GM23338 (cell line): Measurements from ENCODE around the gene SNX9. TPM values are rescaled to one million over a fixed set of nuclear protein-coding genes. Genes with fewer than 3 reads are reported as not detected.
A peak's percentile ranks its signal among the peaks of the same experiment; 100 is the strongest.

ENCODE experiments used
- ATAC-seq: fragments of 200-7000 bp; cut with Tn5 transposase; 3 replicates; pipeline ENCODE4 v1.9.1; 2020
- DNase-seq: peaks from one replicate; pipeline ENCODE4 v3.0.0-alpha.2; 2015; ENCODE audit warnings: low spot score
- H2AFZ ChIP-seq: fragments of 200-600 bp; sonication (generic); 2 replicates; pipeline ENCODE4 v1.8.0; 2016; ENCODE audit warnings: antibody characterized with exemption, mild to moderate bottlenecking, moderate library complexity
- H3F3A ChIP-seq: fragments of 200-600 bp; sonication (generic); replicated peaks from 2 replicates; pipeline ENCODE4 v1.8.0; 2017; ENCODE audit warnings: antibody characterized with exemption, mixed run types, low read depth
- H3K27ac ChIP-seq: fragments of 200-600 bp; sonication (generic); 2 replicates; pipeline ENCODE4 v1.6.1; 2016; ENCODE audit warnings: low read depth
- H3K27me3 ChIP-seq: fragments of 200-600 bp; sonication (generic); 2 replicates; pipeline ENCODE4 v1.8.0; 2016; ENCODE audit warnings: mild to moderate bottlenecking, mixed run types, moderate library complexity; ENCODE audit not compliant: insufficient read depth
- H3K36me3 ChIP-seq: fragments of 200-600 bp; sonication (generic); 2 replicates; pipeline ENCODE4 v1.8.0; 2016; ENCODE audit warnings: mild to moderate bottlenecking; ENCODE audit not compliant: insufficient read depth
- H3K4me1 ChIP-seq: fragments of 200-600 bp; sonication (generic); 2 replicates; pipeline ENCODE4 v1.8.0; 2016; ENCODE audit warnings: mild to moderate bottlenecking, moderate library complexity; ENCODE audit not compliant: insufficient read depth
- H3K4me2 ChIP-seq: fragments of 200-600 bp; sonication (generic); 2 replicates; pipeline ENCODE4 v1.7.1; 2017; ENCODE audit warnings: mixed run types
- H3K4me3 ChIP-seq: fragments of 200-600 bp; sonication (generic); 2 replicates; pipeline ENCODE4 v1.6.1; 2016; ENCODE audit warnings: mixed run types
- H3K79me2 ChIP-seq: fragments of 200-600 bp; sonication (generic); replicated peaks from 2 replicates; pipeline ENCODE4 v1.8.0; 2017; ENCODE audit warnings: mild to moderate bottlenecking; ENCODE audit not compliant: insufficient read depth
- H3K9me2 ChIP-seq: fragments of 200-600 bp; sonication (generic); 2 replicates; pipeline ENCODE4 v1.8.0; 2017; ENCODE audit not compliant: insufficient read depth
- H4K20me1 ChIP-seq: fragments of 200-600 bp; sonication (generic); replicated peaks from 2 replicates; pipeline ENCODE4 v1.8.0; 2017; ENCODE audit warnings: mild to moderate bottlenecking; ENCODE audit not compliant: insufficient read depth
- H3K27ac Mint-ChIP-seq: 2 replicates; pipeline ENCODE4 v1.8.0; 2020; ENCODE audit warnings: inconsistent platforms, mild to moderate bottlenecking, moderate library complexity, mixed read lengths
- H3K27me3 Mint-ChIP-seq: 3 replicates; pipeline ENCODE4 v1.8.0; 2022; ENCODE audit warnings: low read depth, mild to moderate bottlenecking, moderate library complexity, mixed read lengths, inconsistent platforms; ENCODE audit not compliant: insufficient read depth, poor library complexity
- H3K36me3 Mint-ChIP-seq: 3 replicates; pipeline ENCODE4 v1.8.0; 2021; ENCODE audit warnings: low read depth, mild to moderate bottlenecking, inconsistent platforms, moderate library complexity, mixed read lengths
- H3K4me1 Mint-ChIP-seq: 3 replicates; pipeline ENCODE4 v1.8.0; 2020; ENCODE audit warnings: mild to moderate bottlenecking, inconsistent platforms, mixed read lengths
- H3K4me3 Mint-ChIP-seq: 3 replicates; pipeline ENCODE4 v1.8.0; 2021; ENCODE audit warnings: moderate library complexity, mild to moderate bottlenecking, inconsistent platforms, mixed read lengths
- H3K9me3 Mint-ChIP-seq: 3 replicates; pipeline ENCODE4 v1.8.0; 2020; ENCODE audit warnings: moderate library complexity, mild to moderate bottlenecking, inconsistent platforms, mixed read lengths
- CREB1 ChIP-seq: fragments of 250-450 bp; sonication (Bioruptor Pico); IDR thresholded peaks from 2 replicates; pipeline ENCODE4 v1.5.0; 2020; ENCODE audit warnings: low read depth, mild to moderate bottlenecking, moderate library complexity
- EZH2 ChIP-seq: fragments of 200-600 bp; sonication (generic); IDR thresholded peaks from one replicate; pipeline ENCODE4 v1.8.0; 2017; ENCODE audit warnings: antibody characterized with exemption, mild to moderate bottlenecking, low read depth; ENCODE audit not compliant: unreplicated experiment
- EZH2phosphoT487 ChIP-seq: fragments of 200-600 bp; sonication (generic); IDR thresholded peaks from one replicate; pipeline ENCODE4 v1.8.1; 2018; ENCODE audit warnings: antibody characterized with exemption; ENCODE audit not compliant: unreplicated experiment
- JUNB ChIP-seq: IDR thresholded peaks from one replicate; pipeline ENCODE4 v1.6.1; 2016; ENCODE audit warnings: antibody characterized with exemption; ENCODE audit not compliant: unreplicated experiment
- NANOG ChIP-seq: IDR thresholded peaks from 2 replicates; pipeline ENCODE4 v1.6.1; 2016; ENCODE audit warnings: antibody characterized with exemption, borderline replicate concordance
- POLR2AphosphoS5 ChIP-seq: IDR thresholded peaks from 2 replicates; pipeline ENCODE4 v1.6.1; 2016; ENCODE audit warnings: antibody characterized with exemption, low read depth
- STAT1 ChIP-seq: IDR thresholded peaks from one replicate; pipeline ENCODE4 v1.6.1; 2016; ENCODE audit warnings: antibody characterized with exemption; ENCODE audit not compliant: unreplicated experiment
- ZNF114 ChIP-seq: fragments of 250-450 bp; sonication (Bioruptor Pico); IDR thresholded peaks from 2 replicates; pipeline ENCODE4 v1.5.0; 2020; ENCODE audit warnings: mild to moderate bottlenecking, moderate library complexity
- ZNF331 ChIP-seq: fragments of 250-450 bp; sonication (Bioruptor Pico); IDR thresholded peaks from 2 replicates; pipeline ENCODE4 v1.5.0; 2020; ENCODE audit warnings: low read depth, mild to moderate bottlenecking, moderate library complexity
- polyA plus RNA-seq: library from polyadenylated mRNA; unstranded; fragments of >200 nt; fragmentation: Nextera tagmentation; extraction: Ambion mirVana; gene quantifications from 2 replicates; pipeline ENCODE4 v1.2.1, GENCODE V29; 2016
- total RNA-seq: library from RNA; depleted of rRNA; stranded (reverse); fragments of >200 nt; shearing (Covaris generic); gene quantifications from 2 replicates; pipeline ENCODE4 v1.2.3, GENCODE V29; 2014
- TF ChIP-seq, protein P1 (sequence below): IDR thresholded peaks from one replicate; pipeline ENCODE4 v1.6.1; 2018; ENCODE audit warnings: antibody characterized with exemption; ENCODE audit not compliant: unreplicated experiment
- TF ChIP-seq, protein P2 (sequence below): IDR thresholded peaks from 2 replicates; pipeline ENCODE4 v1.6.1; 2016; ENCODE audit warnings: antibody characterized with exemption
- TF ChIP-seq, protein P3 (sequence below), 2 experiments: fragments of 200-600 bp in 1 of 2; sonication (generic) in 1 of 2; conservative IDR thresholded peaks; 2 replicates each; pipeline versions ENCODE4 v1.5.1 to v1.6.1; 2016 to 2017; ENCODE audit warnings: antibody characterized with exemption in 2 of 2, low read depth in 2 of 2, mild to moderate bottlenecking in 2 of 2, moderate library complexity in 1 of 2
- TF ChIP-seq, protein P4 (sequence below): fragments of 250-450 bp; sonication (Bioruptor Pico); IDR thresholded peaks from 2 replicates; pipeline ENCODE4 v1.5.0; 2020; ENCODE audit warnings: mild to moderate bottlenecking, moderate library complexity

Gene SNX9
- total and polyA plus RNA-seq, 2 experiments from 2014 or later = 18.4 to 23.3 TPM

DNA sequence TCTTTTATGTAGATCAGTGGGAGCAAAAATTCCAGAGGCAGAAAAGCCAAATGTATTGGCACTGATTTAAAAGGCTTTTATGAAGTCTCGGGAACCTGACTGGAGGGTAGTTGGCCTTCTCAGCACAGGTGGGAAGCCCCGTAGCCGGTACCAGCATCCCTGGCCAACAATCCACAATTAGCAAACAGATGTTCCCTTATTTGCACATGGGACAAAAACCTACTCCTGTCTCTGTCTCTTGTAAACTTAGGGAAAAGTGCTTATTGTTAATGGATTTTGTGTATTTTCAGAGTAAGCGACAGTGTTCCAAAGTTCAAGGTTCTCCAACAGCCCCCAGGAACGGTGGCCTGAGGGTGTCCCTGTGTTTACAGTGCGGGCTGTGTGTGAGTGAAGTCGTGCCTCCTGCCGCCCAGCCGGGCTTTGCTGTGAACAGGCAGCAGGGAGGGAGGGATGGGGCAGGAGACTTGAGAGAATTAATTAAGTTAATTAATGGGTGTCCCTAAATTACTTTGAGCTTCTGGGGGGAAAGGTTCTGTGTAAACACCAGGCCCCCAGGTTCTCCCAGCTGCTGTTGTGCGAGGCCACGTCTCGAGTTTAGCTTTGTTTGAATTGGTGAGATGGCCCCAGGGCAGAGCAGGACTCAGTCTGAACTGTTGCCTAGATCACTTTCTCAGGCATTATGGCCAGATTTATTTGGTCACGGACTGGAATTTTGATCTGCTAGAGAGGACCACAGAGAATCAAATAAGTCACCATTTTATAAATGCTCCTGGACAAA lies 162.5 kb downstream of the SNX9 start:
- Histone ChIP-seq H2AFZ (no peak overlapping the region), H4K20me1 (no peaks in the 10 kb centered on the region; the same call in 1 of the 2 replicates), H3K36me3 (no peaks in the 10 kb centered on the region), H3K79me2 (peaks cover 45% of the 10 kb centered on the region), H3K27me3 (peaks cover 7% of the 10 kb centered on the region), H3K27ac (peak overlapping the region; percentile 73), H3K4me3 (no peak overlapping the region), H3F3A (peaks cover 7% of the 10 kb centered on the region), H3K4me2 (0 out of 2 replicates have a peak overlapping the region, but pooled peaks have one; percentile 33), H3K4me1 (peaks cover 37% of the 10 kb centered on the region), H3K9me2 (no peaks in the 10 kb centered on the region)
- H3K9me3 Mint-ChIP-seq = no peaks in the 10 kb centered on the region
- H3K27me3 Mint-ChIP-seq = peaks cover 20% of the 10 kb centered on the region
- DNase-seq (peak; percentile 40), ATAC-seq (peak; percentile 5; the same call in 1 of the 3 replicates)
- TF ChIP-seq POLR2AphosphoS5 = no peak
- TF ChIP-seq, protein P1, sequence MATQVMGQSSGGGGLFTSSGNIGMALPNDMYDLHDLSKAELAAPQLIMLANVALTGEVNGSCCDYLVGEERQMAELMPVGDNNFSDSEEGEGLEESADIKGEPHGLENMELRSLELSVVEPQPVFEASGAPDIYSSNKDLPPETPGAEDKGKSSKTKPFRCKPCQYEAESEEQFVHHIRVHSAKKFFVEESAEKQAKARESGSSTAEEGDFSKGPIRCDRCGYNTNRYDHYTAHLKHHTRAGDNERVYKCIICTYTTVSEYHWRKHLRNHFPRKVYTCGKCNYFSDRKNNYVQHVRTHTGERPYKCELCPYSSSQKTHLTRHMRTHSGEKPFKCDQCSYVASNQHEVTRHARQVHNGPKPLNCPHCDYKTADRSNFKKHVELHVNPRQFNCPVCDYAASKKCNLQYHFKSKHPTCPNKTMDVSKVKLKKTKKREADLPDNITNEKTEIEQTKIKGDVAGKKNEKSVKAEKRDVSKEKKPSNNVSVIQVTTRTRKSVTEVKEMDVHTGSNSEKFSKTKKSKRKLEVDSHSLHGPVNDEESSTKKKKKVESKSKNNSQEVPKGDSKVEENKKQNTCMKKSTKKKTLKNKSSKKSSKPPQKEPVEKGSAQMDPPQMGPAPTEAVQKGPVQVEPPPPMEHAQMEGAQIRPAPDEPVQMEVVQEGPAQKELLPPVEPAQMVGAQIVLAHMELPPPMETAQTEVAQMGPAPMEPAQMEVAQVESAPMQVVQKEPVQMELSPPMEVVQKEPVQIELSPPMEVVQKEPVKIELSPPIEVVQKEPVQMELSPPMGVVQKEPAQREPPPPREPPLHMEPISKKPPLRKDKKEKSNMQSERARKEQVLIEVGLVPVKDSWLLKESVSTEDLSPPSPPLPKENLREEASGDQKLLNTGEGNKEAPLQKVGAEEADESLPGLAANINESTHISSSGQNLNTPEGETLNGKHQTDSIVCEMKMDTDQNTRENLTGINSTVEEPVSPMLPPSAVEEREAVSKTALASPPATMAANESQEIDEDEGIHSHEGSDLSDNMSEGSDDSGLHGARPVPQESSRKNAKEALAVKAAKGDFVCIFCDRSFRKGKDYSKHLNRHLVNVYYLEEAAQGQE = no peak
- TF ChIP-seq ZNF331 (CRISPR knock-in tag) = no peak
- no peak for TF ChIP-seq STAT1
- TF ChIP-seq, protein P2, sequence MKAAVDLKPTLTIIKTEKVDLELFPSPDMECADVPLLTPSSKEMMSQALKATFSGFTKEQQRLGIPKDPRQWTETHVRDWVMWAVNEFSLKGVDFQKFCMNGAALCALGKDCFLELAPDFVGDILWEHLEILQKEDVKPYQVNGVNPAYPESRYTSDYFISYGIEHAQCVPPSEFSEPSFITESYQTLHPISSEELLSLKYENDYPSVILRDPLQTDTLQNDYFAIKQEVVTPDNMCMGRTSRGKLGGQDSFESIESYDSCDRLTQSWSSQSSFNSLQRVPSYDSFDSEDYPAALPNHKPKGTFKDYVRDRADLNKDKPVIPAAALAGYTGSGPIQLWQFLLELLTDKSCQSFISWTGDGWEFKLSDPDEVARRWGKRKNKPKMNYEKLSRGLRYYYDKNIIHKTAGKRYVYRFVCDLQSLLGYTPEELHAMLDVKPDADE = no peak
- no peak for TF ChIP-seq CREB1 (CRISPR knock-in tag)
- no peak for TF ChIP-seq EZH2phosphoT487
- no peak for TF ChIP-seq EZH2
- TF ChIP-seq JUNB = no peak
- TF ChIP-seq, protein P3, sequence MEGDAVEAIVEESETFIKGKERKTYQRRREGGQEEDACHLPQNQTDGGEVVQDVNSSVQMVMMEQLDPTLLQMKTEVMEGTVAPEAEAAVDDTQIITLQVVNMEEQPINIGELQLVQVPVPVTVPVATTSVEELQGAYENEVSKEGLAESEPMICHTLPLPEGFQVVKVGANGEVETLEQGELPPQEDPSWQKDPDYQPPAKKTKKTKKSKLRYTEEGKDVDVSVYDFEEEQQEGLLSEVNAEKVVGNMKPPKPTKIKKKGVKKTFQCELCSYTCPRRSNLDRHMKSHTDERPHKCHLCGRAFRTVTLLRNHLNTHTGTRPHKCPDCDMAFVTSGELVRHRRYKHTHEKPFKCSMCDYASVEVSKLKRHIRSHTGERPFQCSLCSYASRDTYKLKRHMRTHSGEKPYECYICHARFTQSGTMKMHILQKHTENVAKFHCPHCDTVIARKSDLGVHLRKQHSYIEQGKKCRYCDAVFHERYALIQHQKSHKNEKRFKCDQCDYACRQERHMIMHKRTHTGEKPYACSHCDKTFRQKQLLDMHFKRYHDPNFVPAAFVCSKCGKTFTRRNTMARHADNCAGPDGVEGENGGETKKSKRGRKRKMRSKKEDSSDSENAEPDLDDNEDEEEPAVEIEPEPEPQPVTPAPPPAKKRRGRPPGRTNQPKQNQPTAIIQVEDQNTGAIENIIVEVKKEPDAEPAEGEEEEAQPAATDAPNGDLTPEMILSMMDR (conservative IDR thresholded peaks at IDR 0.05; ENCODE audit: low read depth in 2 of 2) = no peak
- TF ChIP-seq, protein P4, sequence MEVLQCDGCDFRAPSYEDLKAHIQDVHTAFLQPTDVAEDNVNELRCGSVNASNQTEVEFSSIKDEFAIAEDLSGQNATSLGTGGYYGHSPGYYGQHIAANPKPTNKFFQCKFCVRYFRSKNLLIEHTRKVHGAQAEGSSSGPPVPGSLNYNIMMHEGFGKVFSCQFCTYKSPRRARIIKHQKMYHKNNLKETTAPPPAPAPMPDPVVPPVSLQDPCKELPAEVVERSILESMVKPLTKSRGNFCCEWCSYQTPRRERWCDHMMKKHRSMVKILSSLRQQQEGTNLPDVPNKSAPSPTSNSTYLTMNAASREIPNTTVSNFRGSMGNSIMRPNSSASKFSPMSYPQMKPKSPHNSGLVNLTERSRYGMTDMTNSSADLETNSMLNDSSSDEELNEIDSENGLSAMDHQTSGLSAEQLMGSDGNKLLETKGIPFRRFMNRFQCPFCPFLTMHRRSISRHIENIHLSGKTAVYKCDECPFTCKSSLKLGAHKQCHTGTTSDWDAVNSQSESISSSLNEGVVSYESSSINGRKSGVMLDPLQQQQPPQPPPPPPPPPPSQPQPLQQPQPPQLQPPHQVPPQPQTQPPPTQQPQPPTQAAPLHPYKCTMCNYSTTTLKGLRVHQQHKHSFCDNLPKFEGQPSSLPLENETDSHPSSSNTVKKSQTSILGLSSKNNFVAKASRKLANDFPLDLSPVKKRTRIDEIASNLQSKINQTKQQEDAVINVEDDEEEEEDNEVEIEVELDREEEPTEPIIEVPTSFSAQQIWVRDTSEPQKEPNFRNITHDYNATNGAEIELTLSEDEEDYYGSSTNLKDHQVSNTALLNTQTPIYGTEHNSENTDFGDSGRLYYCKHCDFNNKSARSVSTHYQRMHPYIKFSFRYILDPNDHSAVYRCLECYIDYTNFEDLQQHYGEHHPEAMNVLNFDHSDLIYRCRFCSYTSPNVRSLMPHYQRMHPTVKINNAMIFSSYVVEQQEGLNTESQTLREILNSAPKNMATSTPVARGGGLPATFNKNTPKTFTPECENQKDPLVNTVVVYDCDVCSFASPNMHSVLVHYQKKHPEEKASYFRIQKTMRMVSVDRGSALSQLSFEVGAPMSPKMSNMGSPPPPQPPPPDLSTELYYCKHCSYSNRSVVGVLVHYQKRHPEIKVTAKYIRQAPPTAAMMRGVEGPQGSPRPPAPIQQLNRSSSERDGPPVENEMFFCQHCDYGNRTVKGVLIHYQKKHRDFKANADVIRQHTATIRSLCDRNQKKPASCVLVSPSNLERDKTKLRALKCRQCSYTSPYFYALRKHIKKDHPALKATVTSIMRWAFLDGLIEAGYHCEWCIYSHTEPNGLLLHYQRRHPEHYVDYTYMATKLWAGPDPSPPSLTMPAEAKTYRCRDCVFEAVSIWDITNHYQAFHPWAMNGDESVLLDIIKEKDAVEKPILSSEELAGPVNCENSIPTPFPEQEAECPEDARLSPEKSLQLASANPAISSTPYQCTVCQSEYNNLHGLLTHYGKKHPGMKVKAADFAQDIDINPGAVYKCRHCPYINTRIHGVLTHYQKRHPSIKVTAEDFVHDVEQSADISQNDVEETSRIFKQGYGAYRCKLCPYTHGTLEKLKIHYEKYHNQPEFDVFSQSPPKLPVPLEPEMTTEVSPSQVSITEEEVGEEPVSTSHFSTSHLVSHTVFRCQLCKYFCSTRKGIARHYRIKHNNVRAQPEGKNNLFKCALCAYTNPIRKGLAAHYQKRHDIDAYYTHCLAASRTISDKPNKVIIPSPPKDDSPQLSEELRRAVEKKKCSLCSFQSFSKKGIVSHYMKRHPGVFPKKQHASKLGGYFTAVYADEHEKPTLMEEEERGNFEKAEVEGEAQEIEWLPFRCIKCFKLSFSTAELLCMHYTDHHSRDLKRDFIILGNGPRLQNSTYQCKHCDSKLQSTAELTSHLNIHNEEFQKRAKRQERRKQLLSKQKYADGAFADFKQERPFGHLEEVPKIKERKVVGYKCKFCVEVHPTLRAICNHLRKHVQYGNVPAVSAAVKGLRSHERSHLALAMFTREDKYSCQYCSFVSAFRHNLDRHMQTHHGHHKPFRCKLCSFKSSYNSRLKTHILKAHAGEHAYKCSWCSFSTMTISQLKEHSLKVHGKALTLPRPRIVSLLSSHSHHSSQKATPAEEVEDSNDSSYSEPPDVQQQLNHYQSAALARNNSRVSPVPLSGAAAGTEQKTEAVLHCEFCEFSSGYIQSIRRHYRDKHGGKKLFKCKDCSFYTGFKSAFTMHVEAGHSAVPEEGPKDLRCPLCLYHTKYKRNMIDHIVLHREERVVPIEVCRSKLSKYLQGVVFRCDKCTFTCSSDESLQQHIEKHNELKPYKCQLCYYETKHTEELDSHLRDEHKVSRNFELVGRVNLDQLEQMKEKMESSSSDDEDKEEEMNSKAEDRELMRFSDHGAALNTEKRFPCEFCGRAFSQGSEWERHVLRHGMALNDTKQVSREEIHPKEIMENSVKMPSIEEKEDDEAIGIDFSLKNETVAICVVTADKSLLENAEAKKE = no peak
- TF ChIP-seq ZNF114 (CRISPR knock-in tag) = no peak
- no peak for TF ChIP-seq NANOG
- 0 out of 2 replicates have a peak overlapping the region, but pooled peaks have one; percentile 59 for H3K27ac Mint-ChIP-seq
- peaks cover 58% of the 10 kb centered on the region for H3K4me1 Mint-ChIP-seq
- no peaks in the 10 kb centered on the region; the same call in 2 of the 3 replicates for H3K36me3 Mint-ChIP-seq
- H3K4me3 Mint-ChIP-seq = peak overlapping the region; percentile 19; the same call in 1 of the 3 replicates
